Muscle of leg (tissue), 11 donors: ENCODE data around the gene ZNF385D. TPM values are rescaled to one million over a fixed set of nuclear protein-coding genes. Genes with fewer than 3 reads are reported as not detected.
A peak's percentile ranks its signal among the peaks of the same experiment; 100 is the strongest.

Source experiments
- DNase-seq: peaks from one replicate; pipeline ENCODE4 v3.0.0; 2013
- H3K27ac ChIP-seq: one replicate; pipeline ENCODE4 v1.5.1; 2013; ENCODE audit warnings: mild to moderate bottlenecking, low read length, control low read depth
- H3K27me3 ChIP-seq: one replicate; pipeline ENCODE4 v1.6.1; 2013; ENCODE audit warnings: low read length; ENCODE audit not compliant: control insufficient read depth, insufficient read depth
- H3K36me3 ChIP-seq: one replicate; pipeline ENCODE4 v1.6.1; 2013; ENCODE audit warnings: low read length; ENCODE audit not compliant: control insufficient read depth, insufficient read depth
- H3K4me1 ChIP-seq: one replicate; pipeline ENCODE4 v1.6.1; 2013; ENCODE audit warnings: low read length; ENCODE audit not compliant: control insufficient read depth, insufficient read depth
- H3K4me3 ChIP-seq: one replicate; pipeline ENCODE4 v1.5.1; 2013; ENCODE audit warnings: low read length, control low read depth
- H3K9me3 ChIP-seq: replicated peaks from 2 replicates; pipeline ENCODE4 v1.6.1; 2013; ENCODE audit warnings: low read depth, low read length; ENCODE audit not compliant: control insufficient read depth
- WGBS: methylation state at CpG from one replicate; pipeline ENCODE4 v1.1.5; 2013; ENCODE audit warnings: missing lambda C conversion rate; ENCODE audit not compliant: insufficient coverage; 5-methylcytosine and 5-hydroxymethylcytosine counted together
- polyA plus RNA-seq, 8 donors: library from polyadenylated mRNA; unstranded; fragments of 120-200 nt; gene quantifications; one replicate each; pipeline versions ENCODE4 v1.2.1 to v1.2.3, GENCODE V29; 2013; ENCODE audit warnings: inconsistent platforms in 1 of 8, low replicate concordance in 1 of 8; ENCODE audit not compliant: insufficient read length in 8 of 8, insufficient read depth in 1 of 8
- total RNA-seq: library from RNA; stranded (reverse); fragments of 120-200 nt; gene quantifications from one replicate; pipeline ENCODE4 v1.2.4, GENCODE V29; 2013

ZNF385D gene
- total and polyA plus RNA-seq, 9 donors: 10.6 to 36.9 (median 27.6) TPM

DNA sequence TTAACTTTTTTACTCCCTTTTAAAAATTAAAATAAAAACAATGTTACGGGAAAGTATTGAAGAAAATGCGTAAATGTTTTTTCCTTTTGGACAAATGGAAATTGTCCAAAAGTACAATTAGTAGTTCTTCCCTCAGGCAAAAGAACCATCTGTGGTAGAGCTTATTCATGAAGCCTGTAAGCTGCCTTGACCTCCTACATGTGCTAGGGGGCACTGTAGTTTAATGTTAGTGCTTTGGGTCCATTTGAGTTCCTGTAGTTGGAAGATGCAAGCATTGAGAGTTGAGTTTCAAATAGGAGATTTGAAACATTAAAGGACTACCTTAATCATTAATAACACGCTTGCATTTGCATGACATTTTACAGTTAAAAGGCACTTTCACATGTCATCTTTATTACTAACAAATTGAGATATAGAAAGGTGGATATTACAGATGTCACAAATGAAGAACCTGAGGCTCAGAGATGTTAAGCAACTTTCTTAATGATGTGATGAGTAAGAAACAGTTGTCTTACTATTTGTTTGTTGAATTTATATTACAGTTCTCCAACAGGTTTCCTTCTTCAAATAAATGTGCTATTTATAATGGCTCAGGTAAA lies 1.8 kb upstream of the ZNF385D start:
- no peak overlapping the region for H3K4me3 ChIP-seq
- DNase-seq: peak; percentile 87
- peaks cover 6% of the 10 kb centered on the region for H3K4me1 ChIP-seq
- no peaks in the 10 kb centered on the region for H3K9me3 ChIP-seq
- no peaks in the 10 kb centered on the region for H3K36me3 ChIP-seq
- H3K27ac ChIP-seq: no peak overlapping the region
- WGBS: no CpG with 5 or more reads among the region's 3 CpGs
- H3K27me3 ChIP-seq: no peaks in the 10 kb centered on the region

DNA sequence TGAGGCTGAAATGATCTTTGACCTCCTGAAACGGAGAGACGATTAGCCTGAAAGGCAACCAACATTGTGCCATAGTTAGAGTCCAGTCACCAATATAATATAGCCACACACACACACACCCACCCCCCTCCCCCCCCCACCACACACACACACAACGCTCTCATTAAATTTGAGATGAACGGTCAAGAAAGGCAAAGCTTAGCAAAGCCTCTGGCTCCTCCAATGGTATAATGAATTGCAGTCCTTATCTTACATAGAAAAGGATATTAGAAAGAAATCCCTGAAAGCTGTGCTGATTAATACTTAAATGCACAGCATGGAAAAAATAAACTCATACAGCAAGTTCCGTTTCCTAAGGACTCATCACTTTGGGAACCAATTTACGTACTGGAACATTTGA lies 876 bp upstream of the ZNF385D start:
- 21% methylated on average over 2 of the region's 6 CpGs for WGBS
- no peak overlapping the region for H3K4me3 ChIP-seq
- no peaks in the 10 kb centered on the region for H3K36me3 ChIP-seq
- H3K27ac ChIP-seq: peak overlapping the region; percentile 90
- DNase-seq: peak; percentile 62
- no peaks in the 10 kb centered on the region for H3K9me3 ChIP-seq
- no peaks in the 10 kb centered on the region for H3K27me3 ChIP-seq
- peaks cover 11% of the 10 kb centered on the region for H3K4me1 ChIP-seq

DNA sequence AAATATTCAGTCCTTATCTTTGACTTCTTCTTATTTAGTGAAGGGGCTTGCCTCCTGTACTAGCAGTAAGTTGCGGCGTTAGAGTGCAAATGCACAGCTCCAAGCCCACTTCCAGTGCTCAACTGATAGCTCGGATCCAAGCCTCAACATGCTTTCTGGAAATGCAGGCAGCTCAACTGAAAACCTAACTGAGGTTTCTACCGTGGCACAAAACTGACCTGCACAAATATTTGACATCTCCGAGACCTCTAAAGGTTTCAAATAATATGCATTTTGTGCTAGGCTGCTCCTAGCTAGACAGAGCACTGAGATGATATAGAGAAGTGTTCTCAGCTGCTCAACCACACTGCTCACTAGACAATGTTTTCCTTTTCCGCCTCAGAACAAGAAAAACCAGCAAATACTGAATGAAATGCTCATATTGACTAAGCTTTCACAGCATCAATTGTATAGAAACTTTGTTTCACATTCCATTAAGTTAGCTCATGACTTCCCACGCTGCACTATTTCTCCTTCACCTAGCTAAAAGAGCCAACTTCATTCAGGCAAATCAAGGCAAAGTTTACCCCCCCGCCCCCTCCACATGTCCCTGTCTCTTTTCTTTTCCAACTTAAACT lies 822 bp downstream of the ZNF385D start:
- Histone ChIP-seq H3K4me3 (peak overlapping the region; percentile 63), H3K4me1 (peaks cover 11% of the 10 kb centered on the region), H3K27me3 (no peaks in the 10 kb centered on the region), H3K27ac (peak overlapping the region; percentile 90), H3K9me3 (no peaks in the 10 kb centered on the region), H3K36me3 (no peaks in the 10 kb centered on the region)
- WGBS: 24% methylated on average over 5 of the region's 8 CpGs
- peak; percentile 59 for DNase-seq

DNA sequence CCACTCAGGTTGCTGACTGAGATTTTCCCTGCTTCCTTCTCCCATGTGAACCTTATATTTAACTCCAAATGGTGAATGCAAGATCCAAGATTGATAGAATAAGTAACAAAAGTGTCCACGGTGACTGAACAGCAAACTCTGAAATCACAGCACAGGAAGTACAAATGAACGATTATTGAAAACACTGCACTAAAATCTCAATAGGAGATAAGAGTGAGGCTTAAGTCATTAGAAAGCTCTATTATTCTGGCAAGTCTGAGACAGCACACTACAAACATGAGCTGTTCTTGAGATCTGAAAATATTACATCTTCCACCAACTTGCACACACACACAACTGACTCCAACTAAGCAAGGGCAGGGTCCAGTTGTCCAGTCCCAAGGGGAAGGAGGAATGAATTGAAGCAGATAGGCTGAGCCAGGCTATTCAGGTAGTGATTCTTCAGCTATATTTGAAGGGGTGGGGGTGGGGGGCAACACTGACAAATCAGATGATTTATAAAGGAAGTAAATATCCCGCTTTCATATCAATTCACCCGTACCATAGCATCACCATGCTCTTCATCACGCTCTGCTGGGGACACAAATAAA lies 2.9 kb downstream of the ZNF385D start:
- peak; percentile 23 for DNase-seq
- Histone ChIP-seq H3K27me3 (no peaks in the 10 kb centered on the region), H3K36me3 (no peaks in the 10 kb centered on the region), H3K4me3 (no peak overlapping the region), H3K27ac (no peak overlapping the region), H3K9me3 (peaks cover 3% of the 10 kb centered on the region), H3K4me1 (peaks cover 11% of the 10 kb centered on the region)
- no CpG with 5 or more reads among the region's 5 CpGs for WGBS

DNA sequence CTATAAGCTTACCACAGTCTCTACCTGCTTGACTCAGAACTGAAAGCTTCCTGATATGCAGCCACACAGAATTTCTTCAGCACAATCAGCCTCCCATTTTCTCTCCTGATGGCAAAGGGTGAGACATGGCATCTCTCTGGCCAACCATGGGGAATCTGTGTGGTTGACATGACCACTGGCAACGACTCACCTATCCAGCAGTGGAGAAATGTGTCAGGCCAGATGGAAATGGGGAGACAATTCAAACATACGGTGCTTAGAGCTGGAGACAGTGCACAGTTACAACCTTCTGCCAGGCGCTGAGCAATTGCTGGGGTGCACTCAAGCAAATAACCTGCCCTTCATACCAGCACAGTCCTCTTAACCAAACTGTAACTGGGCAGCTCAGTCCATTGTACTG lies 3.6 kb downstream of the ZNF385D start:
- Histone ChIP-seq H3K4me3 (no peak overlapping the region), H3K4me1 (peaks cover 11% of the 10 kb centered on the region)
- 78% methylated on average over 3 of the region's 3 CpGs for WGBS

DNA sequence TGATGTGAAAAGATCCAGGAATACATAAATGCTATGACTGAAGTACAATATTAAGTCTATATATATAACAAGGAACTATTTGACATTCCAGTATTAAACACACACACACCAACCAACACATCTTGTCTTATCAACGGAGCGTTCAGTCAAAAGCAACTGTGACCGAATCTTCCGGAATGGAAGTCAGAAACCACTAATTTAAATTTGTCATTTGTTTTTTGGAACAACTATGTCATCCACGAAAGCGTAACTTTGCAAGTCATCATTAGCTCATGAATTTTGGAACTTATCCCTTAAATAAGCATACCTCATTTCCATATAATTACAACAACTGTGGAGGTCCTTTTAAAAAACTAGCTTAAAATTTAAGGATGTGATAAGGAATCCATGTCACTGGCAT lies 5.0 kb downstream of the ZNF385D start:
- no peak for DNase-seq
- Histone ChIP-seq H3K27me3 (no peaks in the 10 kb centered on the region), H3K36me3 (no peaks in the 10 kb centered on the region), H3K27ac (no peak overlapping the region), H3K4me3 (no peak overlapping the region), H3K4me1 (peaks cover 8% of the 10 kb centered on the region), H3K9me3 (peaks cover 3% of the 10 kb centered on the region)
- 40% methylated on average over 1 of the region's 6 CpGs for WGBS

More for the DNA sequence above, 3.6 kb downstream of the ZNF385D start:
- Histone ChIP-seq H3K27ac (no peak overlapping the region), H3K9me3 (peaks cover 3% of the 10 kb centered on the region), H3K36me3 (no peaks in the 10 kb centered on the region), H3K27me3 (no peaks in the 10 kb centered on the region)
- DNase-seq: no peak

DNA sequence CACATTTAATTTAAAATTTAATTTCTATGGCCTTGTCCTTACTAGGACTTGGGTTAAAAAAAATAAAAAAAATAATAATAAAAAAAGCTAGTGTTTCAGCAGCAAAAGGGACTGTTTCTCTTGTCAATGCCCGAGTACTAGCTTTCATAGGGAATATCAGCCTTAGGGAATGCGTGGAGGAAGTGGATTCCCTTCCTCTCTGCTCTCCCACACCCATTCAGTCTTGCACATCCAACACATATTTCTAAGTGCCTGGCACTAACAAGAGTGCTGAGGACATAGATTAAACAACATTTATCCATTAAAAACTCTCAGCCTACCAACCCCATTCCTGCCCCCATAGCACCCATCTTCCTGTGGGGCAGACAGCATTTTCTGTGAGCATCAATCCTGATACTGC lies 6.2 kb downstream of the ZNF385D start:
- Histone ChIP-seq H3K4me3 (no peak overlapping the region), H3K27ac (no peak overlapping the region), H3K36me3 (no peaks in the 10 kb centered on the region), H3K4me1 (peaks cover 8% of the 10 kb centered on the region), H3K27me3 (no peaks in the 10 kb centered on the region), H3K9me3 (peaks cover 3% of the 10 kb centered on the region)
- no peak for DNase-seq
- WGBS: no CpG with 5 or more reads among the region's 2 CpGs

DNA sequence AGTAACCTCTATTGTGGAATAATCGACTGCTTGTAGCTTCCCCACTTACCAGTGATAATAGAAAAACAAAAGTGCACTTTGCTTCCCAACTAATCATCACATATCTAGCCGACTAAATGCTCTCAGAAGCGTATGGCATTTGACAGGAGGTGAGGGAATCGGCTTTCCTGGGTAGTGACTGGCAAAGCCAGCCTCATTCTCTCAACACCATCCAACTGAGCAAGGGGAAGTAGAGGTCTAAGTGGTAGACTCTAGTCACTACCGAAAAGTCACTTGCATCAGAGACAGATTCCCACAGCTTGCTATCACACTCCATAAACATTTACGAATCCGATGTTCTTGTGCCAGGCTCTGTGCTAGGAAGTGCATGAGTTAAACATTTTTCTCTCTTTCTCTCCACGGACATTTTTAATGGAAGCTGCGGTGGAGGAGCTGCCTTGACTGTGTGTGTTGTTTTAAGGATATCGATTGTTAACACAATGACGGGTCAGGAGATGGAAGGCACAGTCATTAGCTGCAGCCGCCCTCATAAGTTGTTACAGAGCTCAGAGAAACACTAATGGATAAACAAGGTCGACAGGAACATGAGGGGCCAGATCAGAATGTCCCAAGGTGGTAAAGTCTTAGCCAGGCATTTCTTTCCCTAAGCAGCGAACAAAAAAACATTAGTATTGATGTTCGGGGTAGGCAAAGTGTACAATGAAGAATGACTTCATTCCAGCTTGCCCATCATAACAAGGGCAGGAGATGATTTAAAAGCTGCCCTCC lies 11.9 kb downstream of the ZNF385D start:
- DNase-seq: no peak
- Histone ChIP-seq H3K4me1 (no peaks in the 10 kb centered on the region), H3K27ac (no peak overlapping the region), H3K27me3 (no peaks in the 10 kb centered on the region), H3K9me3 (peaks cover 3% of the 10 kb centered on the region), H3K4me3 (no peak overlapping the region), H3K36me3 (no peaks in the 10 kb centered on the region)
- 77% methylated on average over 3 of the region's 15 CpGs for WGBS

DNA sequence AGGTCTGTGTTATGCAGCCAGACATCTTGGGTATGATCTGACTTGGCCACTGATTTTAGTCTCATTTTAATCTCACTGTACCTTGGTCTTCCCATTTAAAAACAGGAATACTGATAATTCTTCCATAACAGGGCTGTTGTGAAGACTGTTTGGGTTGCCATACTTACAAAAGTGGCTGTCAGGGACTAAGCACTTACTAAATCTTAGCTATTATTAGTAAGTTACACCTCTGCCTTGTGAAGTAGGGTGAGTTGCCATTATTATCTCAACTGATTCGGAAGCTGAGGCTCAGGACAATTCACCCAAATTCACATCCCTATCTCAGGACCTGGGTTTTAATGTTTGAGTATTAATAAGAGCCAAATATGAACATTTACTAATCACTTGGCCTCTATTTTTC lies 12.7 kb downstream of the ZNF385D start:
- Histone ChIP-seq H3K36me3 (no peaks in the 10 kb centered on the region), H3K4me3 (no peak overlapping the region), H3K9me3 (peaks cover under 1% of the 10 kb centered on the region), H3K27ac (no peak overlapping the region), H3K27me3 (no peaks in the 10 kb centered on the region), H3K4me1 (no peaks in the 10 kb centered on the region)
- no CpG with 5 or more reads among the region's 1 CpG for WGBS
- no peak for DNase-seq

DNA sequence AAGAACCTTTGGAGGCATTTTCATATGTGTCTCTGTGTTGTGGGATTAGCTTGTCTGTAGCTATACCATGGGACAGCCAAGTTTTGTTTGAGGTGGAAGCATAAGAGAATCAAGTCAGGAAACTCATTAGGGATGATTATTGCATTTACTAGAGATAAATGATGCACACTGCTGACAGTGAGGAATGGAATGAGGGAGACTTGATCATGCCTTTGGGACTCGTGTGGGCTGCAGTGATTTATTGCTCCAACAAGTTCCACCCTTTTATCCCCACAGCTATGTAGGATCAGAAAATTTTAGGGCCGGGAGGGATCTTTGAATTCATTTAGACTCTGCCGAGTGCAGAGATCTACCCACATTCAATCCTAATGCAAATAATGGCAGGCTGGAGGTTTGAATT lies 16.3 kb downstream of the ZNF385D start:
- Histone ChIP-seq H3K27ac (no peak overlapping the region), H3K9me3 (no peaks in the 10 kb centered on the region), H3K4me3 (no peak overlapping the region), H3K36me3 (no peaks in the 10 kb centered on the region), H3K4me1 (no peaks in the 10 kb centered on the region), H3K27me3 (no peaks in the 10 kb centered on the region)
- no peak for DNase-seq
- WGBS: no CpG with 5 or more reads among the region's 3 CpGs
